GM12801 (cell line): ENCODE results near the gene SRPX2.

Experiments
- CTCF ChIP-seq: IDR thresholded peaks from one replicate; pipeline ENCODE4 v1.5.1; 2011; ENCODE audit warnings: control low read depth; ENCODE audit not compliant: insufficient read length; ENCODE audit errors: extremely low read depth

SRPX2 gene

GRCh38 chrX:100611951-100612350, 32.0 kb upstream of the SRPX2 start:
- TF ChIP-seq CTCF, result no peak

- TF ChIP-seq CTCF, result no peak
Measured at GRCh38 chrX:100615005-100615404, 29.0 kb upstream of the SRPX2 start.

DNA sequence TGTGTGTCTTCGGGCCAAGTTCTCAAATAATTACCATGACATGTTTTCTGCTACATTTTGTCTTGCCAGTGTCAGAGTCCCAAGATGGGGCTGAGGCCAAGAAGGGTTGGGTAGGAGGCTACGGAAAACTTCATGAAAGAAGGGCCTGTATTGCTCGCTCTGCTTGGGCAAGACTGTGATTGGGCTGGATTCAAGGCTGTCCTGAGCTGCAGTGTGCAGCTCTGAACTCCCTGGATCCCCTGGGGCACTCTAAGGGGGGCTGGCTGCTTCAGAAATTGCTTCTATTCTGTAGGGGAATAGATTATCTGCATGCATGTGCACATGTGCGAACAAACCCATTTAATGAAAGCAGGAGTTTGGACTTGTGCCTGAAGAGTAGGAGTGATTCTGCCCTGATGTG, 21.0 kb upstream of the SRPX2 start:
- TF ChIP-seq CTCF, result no peak

DNA sequence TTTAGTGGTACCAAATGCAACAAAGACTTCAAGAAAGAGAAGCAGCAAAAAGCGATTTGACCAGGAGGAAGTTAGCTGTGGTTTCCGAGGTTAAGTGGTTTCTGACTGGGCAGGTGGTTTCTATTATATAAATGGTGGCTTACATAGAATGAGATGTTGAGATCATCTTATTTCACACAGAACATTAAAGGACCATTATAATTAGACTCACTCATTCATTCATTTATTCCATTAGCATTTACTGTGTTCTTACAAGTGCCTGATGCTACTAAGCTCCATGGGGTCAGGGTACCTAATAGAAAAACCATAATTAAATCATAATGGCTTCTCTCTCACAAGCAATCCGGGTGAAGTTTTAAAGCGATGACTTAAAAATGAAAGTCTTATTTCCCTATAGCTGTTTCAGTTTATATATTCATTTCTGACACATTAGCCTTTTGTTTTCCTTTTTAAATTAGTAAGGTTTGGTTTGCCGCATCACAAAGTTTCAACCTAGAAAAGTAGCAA, 18.0 kb upstream of the SRPX2 start:
- no peak for TF ChIP-seq CTCF

GRCh38 chrX:100635040-100635439, 9.0 kb upstream of the SRPX2 start:
- no peak for TF ChIP-seq CTCF

GRCh38 chrX:100635989-100636320, 8.0 kb upstream of the SRPX2 start:
- TF ChIP-seq CTCF, result no peak

DNA sequence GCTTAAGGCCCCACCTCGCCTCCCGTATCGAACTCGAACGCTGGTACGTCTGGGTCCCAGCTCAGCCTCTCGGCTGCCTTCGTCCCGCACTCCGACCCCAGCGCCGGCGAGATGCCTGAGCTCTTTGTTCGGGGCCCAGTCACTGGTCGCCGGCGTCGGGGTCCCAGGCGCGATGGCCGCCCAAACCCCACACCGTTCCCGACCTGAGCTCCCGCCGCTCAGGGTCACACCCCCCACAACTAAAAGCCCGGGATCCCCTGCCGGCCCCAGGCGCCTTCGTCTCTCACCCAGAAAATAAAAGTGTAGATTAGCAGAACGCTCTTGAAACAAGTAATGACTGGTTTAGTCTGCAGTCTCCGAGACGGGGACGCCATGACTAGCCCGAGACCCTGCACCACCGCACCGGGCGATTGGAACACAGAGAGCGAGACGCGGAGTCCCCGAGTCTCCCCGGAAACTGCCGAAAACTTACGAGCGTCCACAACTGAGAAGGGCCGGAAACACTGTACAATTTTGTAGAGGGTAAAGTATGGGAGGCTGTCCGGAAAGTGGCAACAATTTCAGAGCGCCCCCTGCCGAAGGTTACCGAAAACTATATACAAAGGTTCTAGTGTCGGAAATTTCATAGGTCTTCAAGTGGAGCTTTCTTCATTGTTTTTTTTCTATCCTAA, 7.5 kb upstream of the SRPX2 start, which contains the start of gene TSPAN6:
TSS of gene TSPAN6 (minus strand) at position 486 of the 671 bp plus-strand sequence. CDS start at position 374, 112 bp downstream.
- TF ChIP-seq CTCF, result no peak

DNA sequence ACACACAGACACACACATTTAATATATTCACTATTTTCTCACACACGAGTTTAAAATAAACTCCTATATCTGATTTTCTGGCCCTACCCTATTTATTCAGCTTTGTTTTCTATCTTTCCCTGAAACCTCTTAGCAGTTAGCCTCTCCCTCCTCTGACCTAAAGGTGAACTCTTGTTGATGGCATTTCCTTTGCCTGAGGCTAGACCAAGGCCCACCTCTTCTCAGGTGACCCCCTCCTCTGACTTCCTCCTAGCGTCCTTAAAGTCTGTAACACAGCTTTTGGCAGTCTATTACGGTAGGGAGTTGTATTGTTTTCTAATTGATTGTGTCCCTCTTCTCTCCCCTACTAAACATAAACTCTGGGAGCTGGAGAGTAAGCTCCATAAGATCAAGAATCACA, 1.7 kb upstream of the SRPX2 start:
- no peak for TF ChIP-seq CTCF
